A204.1 (cell line): ENCODE measurements around the gene ARHGEF3.
"Not testable (repeated sequence)": the region's sequence is repeated elsewhere in the genome, so short reads cannot be mapped to it uniquely, and the experiment has no call there.

ENCODE experiments used
- FAIRE-seq: peaks from 2 replicates; lab custom pipeline; 2012; peaks lifted over from hg19 to GRCh38; lab: Jason Lieb, UNC

The ARHGEF3 gene

DNA sequence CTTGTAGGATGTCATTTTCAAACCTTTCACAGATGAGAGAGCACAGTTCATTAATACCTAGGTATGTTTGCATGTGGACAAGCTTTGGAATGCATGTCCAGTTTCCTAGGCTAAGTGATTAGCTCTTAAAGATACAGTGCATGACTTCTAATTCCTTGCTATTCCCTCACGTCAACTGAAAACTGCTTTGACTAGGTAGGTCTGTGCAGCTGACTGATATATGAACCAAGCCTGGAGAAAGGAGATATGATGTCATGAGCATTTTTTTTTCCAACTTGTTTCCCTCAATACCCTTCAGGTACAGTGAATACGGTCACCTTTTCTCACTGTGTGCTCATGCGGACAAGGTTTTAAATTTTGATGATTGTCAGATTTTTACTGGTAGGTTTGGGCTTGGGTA lies 77.1 kb downstream of the ARHGEF3 start:
- no peak for FAIRE-seq

DNA sequence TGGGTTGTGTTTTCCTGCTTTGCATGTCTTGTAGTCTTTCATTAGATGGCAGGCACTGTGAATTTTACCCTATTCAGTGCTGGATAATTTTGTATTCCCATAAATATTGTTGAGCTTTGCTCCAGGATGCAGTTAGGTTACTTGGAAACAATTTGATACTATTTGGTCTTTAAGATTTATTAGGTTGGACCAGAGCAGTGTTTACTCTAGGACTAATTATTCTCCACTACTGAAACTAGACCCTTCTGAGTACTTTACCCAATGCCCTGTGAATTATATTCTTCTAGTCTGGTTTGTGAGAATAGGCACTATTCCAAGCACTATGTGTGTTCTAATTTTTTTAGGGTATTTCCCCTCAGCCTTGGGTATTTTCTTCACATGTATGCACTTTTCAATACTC lies 80.9 kb downstream of the ARHGEF3 start:
- FAIRE-seq, result no peak

DNA sequence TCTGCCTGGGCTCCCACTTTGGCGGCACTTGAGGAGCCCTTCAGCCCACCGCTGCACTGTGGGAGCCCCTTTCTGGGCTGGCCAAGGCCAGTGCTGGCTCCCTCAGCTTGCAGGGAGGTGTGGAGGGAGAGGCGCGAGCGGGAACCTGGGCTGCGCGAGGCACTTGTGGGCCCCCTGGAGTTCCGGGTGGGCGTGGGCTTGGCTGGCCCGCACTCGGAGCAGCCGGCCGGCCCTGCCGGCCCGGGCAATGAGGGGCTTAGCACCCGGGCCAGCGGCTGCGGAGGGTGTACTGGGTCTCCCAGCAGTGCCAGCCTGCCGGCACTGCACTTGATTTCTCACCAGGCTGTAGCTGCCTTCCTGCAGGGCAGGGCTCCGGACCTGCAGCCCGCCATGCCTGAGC lies 82.9 kb downstream of the ARHGEF3 start:
- not testable (repeated sequence) for FAIRE-seq

DNA sequence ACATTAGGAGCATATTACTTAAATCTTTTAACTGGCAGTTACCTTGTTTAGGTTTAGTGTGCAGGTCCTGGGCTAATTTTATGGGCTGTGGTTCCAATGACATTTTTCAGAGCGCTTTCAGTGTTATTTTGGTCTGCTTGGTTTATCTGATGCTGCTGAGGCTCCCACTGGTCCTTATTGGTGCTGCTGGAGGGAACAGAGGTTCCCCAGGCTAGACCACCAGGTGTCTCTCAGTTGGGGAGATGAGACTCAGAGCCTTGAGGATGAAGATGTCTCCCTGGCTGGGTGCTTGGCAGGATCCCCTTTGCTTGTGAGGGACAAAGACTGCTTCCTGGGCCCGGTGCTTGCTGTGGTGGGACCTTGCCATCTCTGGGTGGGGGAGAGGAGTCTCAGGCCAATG lies 90.4 kb downstream of the ARHGEF3 start:
- FAIRE-seq, result no peak

DNA sequence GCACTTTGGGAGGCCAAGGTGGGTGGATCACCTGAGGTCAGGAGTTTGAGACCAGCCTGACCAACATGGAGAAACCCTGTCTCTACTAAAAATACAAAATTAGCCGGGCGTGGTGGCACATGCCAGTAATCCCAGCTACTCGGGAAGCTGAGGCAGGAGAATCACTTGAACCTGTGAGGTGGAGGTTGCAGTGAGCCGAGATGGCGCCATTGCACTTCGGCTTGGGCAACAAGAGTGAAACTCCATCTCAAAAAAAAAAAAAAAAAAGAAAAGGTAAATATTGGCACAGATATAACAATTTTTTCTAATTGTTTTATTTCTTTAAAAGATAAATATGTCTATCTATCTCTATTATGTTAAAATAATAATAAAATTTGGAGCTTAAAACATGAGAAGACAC lies 94.3 kb downstream of the ARHGEF3 start:
- FAIRE-seq, result not testable (repeated sequence)

DNA sequence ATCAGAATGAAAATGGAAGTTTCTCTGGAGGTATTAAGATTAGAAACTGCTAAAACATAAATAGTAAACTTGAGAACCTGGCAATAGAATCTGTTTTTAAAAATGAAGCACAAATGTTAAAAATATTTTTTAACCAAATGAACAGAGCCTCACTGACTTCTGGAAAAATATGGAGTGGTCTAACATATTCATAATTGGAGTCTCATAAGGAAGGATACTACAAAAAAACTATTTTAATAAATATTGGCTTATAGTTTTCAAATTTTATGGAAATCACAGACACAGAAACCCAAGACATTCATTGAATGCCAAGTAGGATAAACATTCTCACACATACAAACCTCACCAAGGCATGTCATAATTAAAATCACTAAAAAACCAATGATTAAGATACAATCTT lies 95.1 kb downstream of the ARHGEF3 start:
- FAIRE-seq, result no peak

DNA sequence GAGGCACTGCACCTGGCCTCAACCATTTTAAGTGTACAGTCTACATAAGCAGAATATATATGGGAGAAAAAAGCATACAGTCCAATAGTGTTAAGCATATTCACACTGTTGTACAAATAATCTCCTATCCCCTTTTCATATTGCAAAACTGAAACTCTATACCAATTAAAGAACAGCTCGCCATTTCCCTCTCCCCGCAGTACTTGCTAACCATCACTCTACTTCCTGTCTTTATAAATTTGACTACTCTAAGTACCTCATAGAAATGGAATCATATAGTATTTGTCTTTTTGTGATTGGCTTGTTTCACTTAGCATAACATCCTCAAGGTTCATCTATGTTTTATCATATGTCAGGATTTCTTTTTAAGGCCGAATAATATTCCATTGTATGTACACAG lies 97.0 kb downstream of the ARHGEF3 start:
- no peak for FAIRE-seq

DNA sequence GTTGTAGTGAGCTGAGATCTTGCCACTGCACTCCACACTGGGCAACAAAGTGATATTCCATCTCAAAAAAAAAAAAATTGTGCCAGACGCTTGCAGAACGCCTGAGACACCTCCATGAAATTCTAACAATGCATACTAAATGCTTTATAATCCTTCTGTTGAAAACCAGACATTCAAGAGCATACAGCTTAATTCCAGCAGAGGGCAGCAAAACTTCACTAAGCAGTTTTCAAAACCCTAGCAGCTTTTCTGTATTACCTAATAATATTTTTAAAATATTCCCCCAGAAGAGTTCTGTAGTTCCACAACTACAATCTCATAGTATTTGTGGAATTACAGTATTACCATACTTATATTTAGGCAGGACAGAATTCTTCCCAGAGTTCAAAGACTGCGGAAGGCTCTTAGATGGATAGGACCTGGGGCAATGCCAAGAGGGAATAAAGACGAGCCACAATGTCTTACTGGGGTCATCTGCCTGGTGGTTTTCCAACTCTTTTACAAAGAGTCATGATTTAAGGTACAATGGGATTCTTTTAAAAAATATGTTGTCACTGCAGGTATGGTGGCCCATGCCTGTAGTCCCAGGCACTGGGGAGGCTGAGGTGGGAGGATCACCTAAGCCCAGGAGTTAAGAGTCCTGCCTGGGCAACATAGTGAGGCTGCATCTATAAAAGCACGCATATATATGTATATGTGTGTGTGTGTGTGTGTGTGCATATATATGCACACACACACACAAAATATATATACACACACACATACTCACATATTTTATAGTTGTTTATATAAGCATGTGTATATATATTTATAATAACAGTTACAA lies 99.0 kb downstream of the ARHGEF3 start:
- FAIRE-seq, result peak; percentile 95

DNA sequence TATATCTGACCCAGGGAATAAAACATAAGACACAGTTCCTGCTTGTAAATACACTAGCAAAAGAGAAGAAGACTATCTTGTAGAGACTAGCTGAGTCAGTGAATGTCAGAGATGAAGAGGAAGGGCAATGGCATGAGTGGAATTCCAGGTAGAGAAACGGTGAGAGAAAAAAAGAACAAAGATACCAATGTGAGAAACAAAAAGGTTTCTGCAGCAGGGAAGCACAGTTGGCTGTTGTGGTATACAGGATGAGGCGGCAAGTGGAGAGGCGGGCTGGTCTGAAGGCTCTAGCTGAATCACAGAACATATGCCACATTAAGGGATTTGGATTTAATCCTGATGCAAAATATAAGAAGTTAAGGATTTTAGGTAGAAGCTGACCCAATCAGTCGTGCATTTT lies 101.6 kb downstream of the ARHGEF3 start:
- no peak for FAIRE-seq

DNA sequence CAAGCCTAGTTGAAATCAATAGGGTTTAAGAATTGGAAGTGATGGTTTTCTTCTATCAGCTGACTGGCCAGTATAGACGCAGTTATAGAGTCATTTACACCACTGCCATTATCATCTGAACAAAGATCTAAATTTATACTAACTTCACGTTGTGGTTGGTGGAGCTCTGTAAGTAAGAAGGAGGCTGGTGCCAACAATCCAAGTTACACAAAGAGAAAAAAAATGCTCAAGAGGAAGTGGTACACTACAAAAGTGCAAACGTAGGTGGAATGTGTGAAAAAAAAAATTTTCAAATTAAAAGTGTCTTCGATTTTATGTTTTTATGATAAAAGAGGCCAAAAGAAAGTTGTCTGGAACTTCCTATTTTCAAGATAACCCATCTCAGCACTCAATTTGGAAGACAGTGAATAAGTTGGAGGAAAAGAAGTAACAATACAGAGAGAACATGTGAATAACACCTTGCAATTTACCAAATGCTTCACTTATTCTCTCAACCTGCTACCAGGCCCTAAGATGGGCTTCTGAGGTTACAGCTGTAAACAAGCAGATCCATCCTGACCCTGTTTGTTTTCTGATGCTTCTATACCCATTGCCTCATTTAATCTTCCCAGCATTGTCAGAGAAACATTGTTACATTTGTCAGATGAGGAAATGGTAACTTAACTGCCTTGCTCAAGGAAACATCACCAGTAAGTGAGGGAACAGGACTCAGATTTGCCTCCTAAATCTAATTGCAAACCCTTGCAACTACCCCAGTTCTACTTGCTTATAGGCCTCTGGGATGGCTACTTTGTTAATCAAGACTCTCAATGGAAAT lies 106.7 kb downstream of the ARHGEF3 start:
- no peak for FAIRE-seq

DNA sequence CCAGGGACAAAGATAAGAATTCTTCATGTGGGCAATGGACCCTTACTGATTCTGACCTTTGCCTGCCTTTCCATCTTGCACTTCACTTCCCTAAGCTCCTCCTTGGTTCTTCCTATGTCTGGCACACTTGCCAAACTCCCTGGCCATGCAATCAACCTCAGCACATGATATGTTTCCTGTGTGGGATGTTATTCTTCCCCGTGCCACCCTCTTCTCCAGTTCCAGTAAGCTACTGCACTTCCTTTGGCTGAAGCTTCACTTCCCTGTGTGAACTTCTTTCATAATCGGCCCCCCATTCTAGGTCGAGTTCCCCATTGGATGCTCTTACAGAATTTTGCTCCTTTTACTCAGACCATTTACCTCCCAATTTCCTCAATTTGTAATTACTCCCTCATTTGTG lies 108.0 kb downstream of the ARHGEF3 start:
- no peak for FAIRE-seq

DNA sequence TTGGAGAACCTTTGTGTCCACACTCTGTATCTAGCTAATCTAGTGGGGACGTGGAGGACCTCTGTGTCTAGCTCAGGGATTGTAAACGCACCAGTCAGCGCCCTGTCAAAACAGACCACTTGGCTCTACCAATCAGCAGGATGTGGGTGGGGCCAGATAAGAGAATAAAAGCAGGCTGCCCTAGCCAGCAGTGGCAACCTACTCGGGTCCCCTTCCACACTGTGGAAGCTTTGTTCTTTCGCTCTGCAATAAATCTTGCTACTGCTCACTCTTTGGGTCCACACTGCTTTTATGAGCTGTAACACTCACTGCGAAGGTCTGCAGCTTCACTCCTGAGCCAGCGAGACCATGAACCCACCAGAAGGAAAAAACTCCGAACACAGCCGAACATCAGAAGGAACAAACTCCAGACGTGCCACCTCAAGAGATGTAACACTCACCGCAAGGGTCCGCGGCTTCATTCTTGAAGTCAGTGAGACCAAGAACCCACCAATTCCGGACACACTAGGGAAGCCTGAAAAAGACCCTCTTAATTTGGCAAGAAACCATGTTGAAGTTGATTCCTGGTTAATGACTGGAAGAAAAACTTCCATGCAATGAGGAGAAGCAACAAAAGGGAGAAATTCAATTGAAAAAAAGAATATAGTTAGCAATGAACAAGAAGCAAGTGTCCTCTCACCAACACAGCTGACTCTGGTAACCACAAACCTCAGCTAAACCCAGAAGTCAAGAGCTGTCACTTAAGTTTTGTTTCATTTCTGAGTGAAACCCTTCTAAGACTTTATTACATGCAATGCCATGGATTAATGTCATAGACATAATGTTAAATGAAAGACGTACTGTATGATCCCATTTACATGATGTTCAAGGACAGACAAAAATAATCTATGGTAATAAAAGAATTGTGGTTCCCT lies 109.0 kb downstream of the ARHGEF3 start:
- not testable (repeated sequence) for FAIRE-seq

DNA sequence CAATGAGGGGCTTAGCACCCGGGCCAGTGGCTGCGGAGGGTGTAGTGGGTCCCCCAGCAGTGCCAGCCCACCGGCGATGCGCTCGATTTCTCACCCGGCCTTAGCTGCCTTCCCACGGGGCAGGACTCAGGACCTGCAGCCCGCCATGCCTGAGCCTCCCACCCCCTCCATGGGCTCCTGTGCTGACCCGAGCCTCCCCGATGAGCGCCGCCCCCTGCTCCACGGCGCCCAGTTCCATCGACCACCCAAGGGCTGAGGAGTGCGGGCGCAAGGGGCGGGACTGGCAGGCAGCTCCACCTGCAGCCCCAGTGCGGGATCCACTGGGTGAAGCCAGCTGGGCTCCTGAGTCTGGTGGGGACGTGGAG lies 109.8 kb downstream of the ARHGEF3 start:
- not testable (repeated sequence) for FAIRE-seq

DNA sequence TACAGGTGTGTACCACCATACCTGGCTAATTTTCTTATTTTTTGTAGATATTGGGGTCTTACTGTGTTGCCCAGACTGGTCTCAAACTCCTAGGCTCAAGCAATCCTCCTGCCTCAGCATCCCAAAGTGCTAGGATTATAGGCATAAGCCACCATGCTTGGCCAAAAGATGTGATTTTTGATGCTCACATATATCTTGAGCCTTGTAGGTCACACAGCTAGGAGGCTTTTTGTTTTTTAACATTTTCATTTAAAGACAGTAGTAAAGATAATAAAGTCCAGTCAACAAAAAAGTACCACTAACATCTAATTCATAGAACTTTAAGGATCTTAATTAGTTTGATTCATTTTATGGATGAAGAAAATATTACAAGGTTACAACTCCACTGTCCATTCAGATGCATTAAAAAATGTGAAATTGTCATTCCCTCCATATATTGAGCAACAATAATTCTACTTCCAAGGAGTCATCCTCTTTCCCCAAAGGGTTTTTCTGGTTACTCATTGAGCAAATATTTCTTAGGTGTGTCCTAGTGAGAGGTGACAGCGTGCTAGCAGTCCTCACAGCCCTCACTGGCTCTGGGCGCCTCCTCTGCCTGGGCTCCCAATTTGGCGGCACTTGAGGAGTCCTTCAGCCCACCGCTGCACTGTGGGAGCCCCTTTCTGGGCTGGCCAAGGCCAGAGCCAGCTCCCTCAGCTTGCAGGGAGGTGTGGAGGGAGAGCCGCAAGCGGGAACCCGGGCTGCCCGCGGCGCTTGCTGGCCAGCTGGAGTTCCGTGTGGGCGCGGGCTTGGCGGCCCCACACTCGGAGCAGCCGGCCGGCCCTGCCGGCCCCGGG lies 110.4 kb downstream of the ARHGEF3 start:
- no peak for FAIRE-seq

DNA sequence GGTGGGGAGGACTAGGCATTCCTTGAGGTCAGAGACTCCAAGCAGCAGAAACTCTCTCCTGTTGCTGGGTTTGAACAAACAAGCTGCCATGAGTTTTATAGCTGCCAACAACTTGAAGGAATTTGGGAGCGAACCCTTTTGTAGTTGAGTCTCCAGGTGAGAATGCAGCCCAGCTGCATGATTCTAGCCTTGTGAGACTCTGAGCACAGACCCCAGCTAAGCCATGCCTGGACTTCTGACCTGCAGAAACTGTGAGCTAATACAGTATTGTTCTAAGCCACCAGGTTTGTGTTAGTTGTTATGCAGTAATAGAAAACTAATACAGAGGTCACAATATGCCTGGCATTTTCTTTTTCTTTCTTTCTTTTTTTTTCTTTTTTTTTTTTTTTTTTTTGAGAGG lies 112.4 kb downstream of the ARHGEF3 start:
- no peak for FAIRE-seq

DNA sequence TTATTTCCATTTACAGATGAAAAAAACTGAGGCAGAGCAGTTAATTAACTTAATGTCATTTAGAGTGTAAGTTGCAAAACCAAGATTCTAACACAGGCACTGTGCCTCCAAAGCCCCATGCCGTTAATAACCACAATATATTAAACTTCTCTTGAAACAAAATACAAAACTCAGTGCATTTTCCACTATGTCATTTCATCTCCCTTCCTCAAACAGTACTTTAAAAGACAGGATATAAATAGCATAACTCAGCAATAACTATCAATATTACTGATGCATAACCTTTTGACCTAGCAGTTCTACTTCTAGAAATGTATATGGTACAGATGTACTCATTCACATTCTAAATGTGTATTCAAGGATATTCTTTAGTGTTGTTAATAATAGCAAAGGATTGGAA lies 113.6 kb downstream of the ARHGEF3 start:
- FAIRE-seq, result no peak

DNA sequence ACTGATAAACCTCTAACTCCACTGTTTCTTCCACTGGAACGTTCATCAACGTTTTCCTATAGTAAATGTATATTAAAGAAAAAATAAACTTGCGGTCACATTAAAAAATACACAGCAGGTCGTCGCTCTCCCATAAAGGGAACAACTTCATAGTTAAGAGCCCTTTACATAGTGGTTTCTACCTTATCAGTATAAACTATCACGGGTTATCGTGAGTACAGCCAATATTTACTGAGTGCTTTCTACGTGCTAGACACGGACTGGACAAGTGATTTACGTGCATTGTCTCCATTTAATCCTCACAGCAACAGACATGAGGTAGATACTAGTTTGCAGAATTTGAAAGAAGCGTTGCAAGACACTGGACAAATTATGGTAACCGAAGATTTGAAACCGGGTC lies 117.7 kb downstream of the ARHGEF3 start:
- no peak for FAIRE-seq

DNA sequence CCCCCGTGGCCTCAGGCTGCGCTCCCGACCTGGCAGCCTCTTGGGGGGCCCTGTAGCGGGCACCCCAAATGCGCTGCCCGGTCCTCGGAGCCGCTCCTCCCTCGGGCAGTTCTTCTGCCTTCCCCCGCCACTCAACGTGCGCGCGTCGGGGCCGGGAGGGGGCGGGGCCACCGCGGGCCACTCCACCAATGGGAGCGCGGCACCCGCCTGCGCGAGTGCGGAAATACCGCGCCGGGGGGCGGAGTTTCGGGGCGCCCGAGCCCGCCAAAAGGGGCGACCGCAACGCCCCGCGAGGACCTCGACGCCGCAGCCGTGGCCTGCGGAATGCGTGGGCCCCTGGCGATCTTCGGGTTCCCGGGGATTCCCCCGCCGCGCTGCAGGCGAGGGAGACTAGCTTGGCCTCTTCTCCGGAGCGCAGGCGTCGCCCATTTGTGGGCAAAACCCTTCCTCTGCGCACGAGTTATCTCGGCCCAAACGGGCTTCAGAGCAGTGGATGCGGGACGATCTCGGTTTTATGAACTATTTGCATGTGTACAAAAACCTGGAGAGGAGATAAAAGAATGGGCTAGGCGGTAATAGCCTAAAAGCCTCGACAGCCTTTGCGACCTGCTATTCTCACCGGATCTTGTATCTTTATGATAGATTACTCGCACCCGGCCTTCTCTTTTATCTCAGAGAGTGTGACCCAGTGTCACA lies 118.5 kb downstream of the ARHGEF3 start, which contains the start of gene TASOR:
TASOR (minus strand) TSS at position 144 of the 696 bp plus-strand sequence. CDS start 259 bp downstream, outside the sequence.
- FAIRE-seq, result no peak

DNA sequence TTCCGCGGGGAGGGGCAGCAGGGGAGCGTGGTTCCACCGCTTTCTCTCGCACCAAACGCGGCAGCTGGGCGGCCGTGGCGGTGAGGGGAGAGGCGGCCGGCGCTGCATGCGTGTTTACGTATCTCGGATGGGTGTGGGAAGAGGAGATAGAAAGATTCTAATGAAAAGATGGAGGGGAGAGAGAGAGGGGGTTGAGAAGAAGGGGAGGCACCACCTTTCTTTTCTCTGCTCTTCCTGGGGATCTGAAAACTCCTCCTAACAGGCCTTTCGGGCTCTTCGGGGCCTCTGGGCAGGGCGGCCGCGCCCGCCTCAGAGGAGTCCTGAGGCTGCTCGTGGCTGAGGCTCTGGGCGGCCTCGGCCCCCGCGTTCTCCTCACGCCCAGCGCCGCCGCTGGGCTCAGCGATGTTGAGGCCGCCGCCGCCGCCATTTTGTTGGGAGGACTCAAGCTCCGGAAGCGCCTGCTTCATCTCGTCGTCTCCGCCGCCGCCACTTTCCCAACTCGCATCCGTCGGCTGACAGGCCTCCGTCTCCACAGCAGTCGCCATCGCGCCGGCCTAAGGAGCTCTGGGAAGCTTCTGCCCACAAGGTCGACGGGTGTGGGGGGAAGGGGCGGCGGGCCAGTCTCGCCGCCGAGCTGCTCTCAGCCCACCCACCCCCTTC lies 119.2 kb downstream of the ARHGEF3 start:
- no peak for FAIRE-seq

DNA sequence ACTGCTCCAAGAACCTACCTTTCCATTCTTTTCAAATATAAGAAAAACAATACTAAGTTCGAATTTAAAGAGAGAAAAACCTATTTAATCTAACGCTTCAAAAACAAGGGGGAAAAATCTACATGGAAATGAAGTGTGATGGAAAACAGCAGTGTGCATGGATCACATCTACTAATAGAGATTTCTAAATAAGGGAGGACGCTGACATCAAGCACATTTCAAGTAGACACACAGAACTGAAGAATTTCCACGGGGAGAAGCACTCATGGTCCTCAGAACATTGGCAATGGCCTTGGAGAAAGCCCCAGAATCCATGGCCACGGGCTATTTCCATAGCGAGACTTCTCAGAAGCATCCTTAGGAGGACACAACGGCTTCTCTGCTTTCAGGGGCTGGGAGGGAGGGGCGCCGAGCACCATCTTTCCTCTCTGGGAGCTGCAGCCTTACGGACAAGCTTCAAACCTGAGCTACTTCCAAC lies 119.7 kb downstream of the ARHGEF3 start:
- no peak for FAIRE-seq
